ENCODE results near the gene UNC119B. TPM values are rescaled to one million over a fixed set of nuclear protein-coding genes. Genes with fewer than 3 reads are reported as not detected.
A peak's percentile ranks its signal among the peaks of the same experiment; 100 is the strongest.

The UNC119B gene
- total and polyA plus RNA-seq, 4 donors = 8.6 to 43.2 (median 25.7) TPM

GRCh38 chr12:120767071-120768024 lies 57.1 kb downstream of the UNC119B start:
- H3K4me1 ChIP-seq (ENCODE audit: control insufficient read depth in 5 of 5, insufficient read depth in 5 of 5, low read length in 5 of 5) = no peaks in the 10 kb centered on the region
- no peak overlapping the region for H3K9ac ChIP-seq (ENCODE audit: insufficient read depth in 1 of 2, low read length in 2 of 2)
- 77 to 82% methylated on average over 11 of the region's 11 CpGs for WGBS, 2 donors
- no peak for TF ChIP-seq CTCF (IDR thresholded peaks at IDR 0.05; ENCODE audit: control extremely low read depth, extremely low read depth)
- H3K36me3 ChIP-seq (ENCODE audit: control insufficient read depth in 4 of 4, insufficient read depth in 4 of 4, low read length in 4 of 4) = peaks cover 26 to 48% (median 37%) of the 10 kb centered on the region in 4 donors
- no peak overlapping the region for H3K4me3 ChIP-seq
- DNase-seq (peak; percentile 67 to 84 (median 73)), ATAC-seq (ENCODE audit: insufficient read depth, low FRiP score) (no peak)
- peak overlapping the region in 1 of 2 donors; percentile 51 for H3K27ac ChIP-seq (ENCODE audit: low read depth in 1 of 2, low read length in 1 of 2)
- no peaks in the 10 kb centered on the region for H3K27me3 ChIP-seq (ENCODE audit: control insufficient read depth in 3 of 3, insufficient read depth in 3 of 3, low read length in 2 of 3)
- H3K9me3 ChIP-seq (ENCODE audit: control insufficient read depth in 4 of 4, insufficient read depth in 3 of 4, low read length in 3 of 4) = no peaks in the 10 kb centered on the region

- no peak for DNase-seq
- peaks cover 0 to 7% (median 5%) of the 10 kb centered on the region in 5 donors for H3K4me1 ChIP-seq (ENCODE audit: control insufficient read depth in 5 of 5, insufficient read depth in 5 of 5, low read length in 5 of 5)
- TF ChIP-seq CTCF (IDR thresholded peaks at IDR 0.05; ENCODE audit: control extremely low read depth, extremely low read depth) = no peak
- H3K9me3 ChIP-seq (ENCODE audit: control insufficient read depth in 4 of 4, insufficient read depth in 3 of 4, low read length in 3 of 4) = no peaks in the 10 kb centered on the region
- no peak overlapping the region for H3K9ac ChIP-seq (ENCODE audit: insufficient read depth in 1 of 2, low read length in 2 of 2)
- H3K27me3 ChIP-seq (ENCODE audit: control insufficient read depth in 3 of 3, insufficient read depth in 3 of 3, low read length in 2 of 3) = no peaks in the 10 kb centered on the region
- 89 to 91% methylated on average over 11 of the region's 11 CpGs for WGBS, 2 donors
- H3K27ac ChIP-seq (ENCODE audit: low read depth in 1 of 2, low read length in 1 of 2) = no peak overlapping the region
- H3K4me3 ChIP-seq = no peak overlapping the region
- H3K36me3 ChIP-seq (ENCODE audit: control insufficient read depth in 4 of 4, insufficient read depth in 4 of 4, low read length in 4 of 4) = peaks cover 17 to 32% (median 31%) of the 10 kb centered on the region in 4 donors
- ATAC-seq (ENCODE audit: insufficient read depth, low FRiP score) = no peak
These were observed 60.8 kb downstream of the UNC119B start for GRCh38 chr12:120771097-120771496.

Other genes starting within 250 kb of the UNC119B start
- 100 to 1,000 TPM in 1 of 2 donors, 10 to 100 TPM in 1; 100.0 to 128 TPM for gene SRSF9, start 240.7 kb upstream of the UNC119B start, total RNA-seq
- 100 to 1,000 TPM in 1 of 2 donors, 10 to 100 TPM in 1; 76.6 to 127 TPM for gene SRSF9, start 240.7 kb upstream of the UNC119B start, polyA plus RNA-seq
- gene DYNLL1, start 214.3 kb upstream of the UNC119B start, total RNA-seq = 100 to 1,000 TPM; 210 to 308 TPM
- 100 to 1,000 TPM; 328 to 360 TPM for gene DYNLL1, start 214.3 kb upstream of the UNC119B start, polyA plus RNA-seq
- gene COQ5, start 181.3 kb upstream of the UNC119B start, total RNA-seq = 10 to 100 TPM; 25.1 to 28.4 TPM
- gene COQ5, start 181.3 kb upstream of the UNC119B start, polyA plus RNA-seq = 10 to 100 TPM; 21.1 to 23.7 TPM
- 100 to 1,000 TPM; 150 to 207 TPM for gene RNF10, start 176.1 kb upstream of the UNC119B start, total RNA-seq
- gene RNF10, start 176.1 kb upstream of the UNC119B start, polyA plus RNA-seq = 100 to 1,000 TPM; 112 to 199 TPM
- gene POP5, start 129.1 kb upstream of the UNC119B start, total RNA-seq = 10 to 100 TPM; 22.1 to 42.0 TPM
- 10 to 100 TPM; 36.6 to 62.1 TPM for gene POP5, start 129.1 kb upstream of the UNC119B start, polyA plus RNA-seq
- under 1 TPM; 0.58 to 0.63 TPM for gene CABP1, start 69.8 kb upstream of the UNC119B start, total RNA-seq
- gene CABP1, start 69.8 kb upstream of the UNC119B start, polyA plus RNA-seq = under 1 TPM; 0.13 to 0.37 TPM
- 100 to 1,000 TPM in 1 of 2 donors, 10 to 100 TPM in 1; 56.8 to 161 TPM for gene MLEC, start 23.3 kb upstream of the UNC119B start, total RNA-seq
- gene MLEC, start 23.3 kb upstream of the UNC119B start, polyA plus RNA-seq = 10 to 100 TPM; 34.1 to 50.6 TPM
- 10 to 100 TPM; 16.4 to 32.4 TPM for gene ACADS, start 15.4 kb downstream of the UNC119B start, total RNA-seq
- 10 to 100 TPM; 22.3 to 31.6 TPM for gene ACADS, start 15.4 kb downstream of the UNC119B start, polyA plus RNA-seq
- 10 to 100 TPM; 39.3 to 52.3 TPM for gene SPPL3, start 193.9 kb downstream of the UNC119B start, total RNA-seq
- 10 to 100 TPM; 14.2 to 19.8 TPM for gene SPPL3, start 193.9 kb downstream of the UNC119B start, polyA plus RNA-seq